IMR-90 (cell line): ENCODE results near the gene GPR132. TPM values are rescaled to one million over a fixed set of nuclear protein-coding genes. Genes with fewer than 3 reads are reported as not detected.

ENCODE experiments used
- ATAC-seq: fragments of 200-7000 bp; cut with Tn5 transposase; 2 replicates; pipeline ENCODE4 v1.9.1; 2020; ENCODE audit warnings: low read depth, mild to moderate bottlenecking, moderate library complexity
- BruUV-seq: library from RNA; stranded (reverse); fragments of 400-500 nt; replicated peaks from 2 replicates; lab custom pipeline; 2021; lab: Mats Ljungman, UMichigan
- CTCF ChIA-PET: fragments of 300-600 bp; formaldehyde crosslinking; extraction: SDS; loops from one replicate; lab custom pipeline; 2021; ENCODE audit warnings: antibody characterized with exemption; lab: Yijun Ruan, JAX
- POLR2A ChIA-PET: fragments of 300-600 bp; sonication (Branson Sonifier 250); formaldehyde crosslinking; loops from one replicate; lab custom pipeline; 2022; ENCODE audit warnings: antibody characterized with exemption; ENCODE audit not compliant: unreplicated experiment; lab: Charles Lee
- DNase-seq: peaks from one replicate; pipeline ENCODE4 v3.0.0; 2013
- H2AFZ ChIP-seq: replicated peaks from 2 replicates; pipeline ENCODE3; 2013; ENCODE audit warnings: low read length, mild to moderate bottlenecking; ENCODE audit not compliant: poor library complexity
- H2AK5ac ChIP-seq: 2 replicates; pipeline ENCODE4 v1.6.1; 2013; ENCODE audit warnings: low read depth, low read length, inconsistent platforms
- H2AK9ac ChIP-seq: replicated peaks from 2 replicates; pipeline ENCODE3; 2013; ENCODE audit warnings: mild to moderate bottlenecking, low read depth, low read length, moderate library complexity; ENCODE audit not compliant: poor library complexity
- H2BK120ac ChIP-seq: 2 replicates; pipeline ENCODE4 v1.6.1; 2013; ENCODE audit warnings: low read depth, low read length, inconsistent platforms
- H2BK15ac ChIP-seq: 3 replicates; pipeline ENCODE4 v1.6.1; 2013; ENCODE audit warnings: low read depth, low read length, inconsistent platforms
- H2BK20ac ChIP-seq: 2 replicates; pipeline ENCODE4 v1.6.1; 2013; ENCODE audit warnings: low read depth, mild to moderate bottlenecking, inconsistent platforms, low read length, moderate library complexity
- H2BK5ac ChIP-seq: 2 replicates; pipeline ENCODE4 v1.6.1; 2013; ENCODE audit warnings: mild to moderate bottlenecking, low read depth, low read length, inconsistent platforms; ENCODE audit not compliant: poor library complexity, severe bottlenecking
- H3K14ac ChIP-seq: replicated peaks from 2 replicates; pipeline ENCODE4 v1.6.1; 2013; ENCODE audit warnings: low read depth, low read length, inconsistent platforms
- H3K18ac ChIP-seq: 2 replicates; pipeline ENCODE4 v1.6.1; 2013; ENCODE audit warnings: low read depth, low read length, control low read depth
- H3K23ac ChIP-seq: 2 replicates; pipeline ENCODE4 v1.6.1; 2013; ENCODE audit warnings: low read depth, low read length, inconsistent platforms
- H3K27ac ChIP-seq: 2 replicates; pipeline ENCODE4 v1.5.1; 2013; ENCODE audit warnings: mild to moderate bottlenecking, control low read depth, low read length; ENCODE audit not compliant: insufficient read depth
- H3K27me3 ChIP-seq: 2 replicates; pipeline ENCODE4 v1.6.1; 2013; ENCODE audit warnings: low read length; ENCODE audit not compliant: control insufficient read depth, insufficient read depth
- H3K36me3 ChIP-seq: 2 replicates; pipeline ENCODE4 v1.6.1; 2013; ENCODE audit warnings: low read length, mixed read lengths; ENCODE audit not compliant: control insufficient read depth, insufficient read depth
- H3K4ac ChIP-seq: 2 replicates; pipeline ENCODE4 v1.6.1; 2013; ENCODE audit warnings: low read depth, low read length, inconsistent platforms
- H3K4me1 ChIP-seq: 2 replicates; pipeline ENCODE4 v1.6.1; 2013; ENCODE audit warnings: low read length, mixed read lengths; ENCODE audit not compliant: control insufficient read depth, insufficient read depth
- H3K4me2 ChIP-seq: 2 replicates; pipeline ENCODE4 v1.6.1; 2013; ENCODE audit warnings: low read depth, mild to moderate bottlenecking, control low read depth, low read length, moderate library complexity
- H3K4me3 ChIP-seq: 2 replicates; pipeline ENCODE4 v1.5.1; 2013; ENCODE audit warnings: low read depth, mild to moderate bottlenecking, control low read depth, low read length, moderate library complexity; ENCODE audit not compliant: insufficient read depth
- H3K56ac ChIP-seq: 2 replicates; pipeline ENCODE4 v1.6.1; 2013; ENCODE audit warnings: low read length, inconsistent platforms; ENCODE audit not compliant: insufficient read depth; ENCODE audit errors: extremely low read depth
- H3K79me1 ChIP-seq, 2 experiments: 2 replicates each; pipeline ENCODE4 v1.6.1; 2013; ENCODE audit warnings: low read length in 2 of 2, inconsistent platforms in 1 of 2, low read depth in 1 of 2
- H3K9ac ChIP-seq: 2 replicates; pipeline ENCODE4 v1.6.1; 2013; ENCODE audit warnings: low read depth, low read length, control low read depth
- H3K9me1 ChIP-seq: 2 replicates; pipeline ENCODE4 v1.6.1; 2013; ENCODE audit warnings: low read length, inconsistent platforms; ENCODE audit not compliant: insufficient read depth
- H3K9me3 ChIP-seq: 2 replicates; pipeline ENCODE4 v1.6.1; 2013; ENCODE audit warnings: low read length; ENCODE audit not compliant: control insufficient read depth, insufficient read depth
- H4K20me1 ChIP-seq: 2 replicates; pipeline ENCODE4 v1.6.1; 2013; ENCODE audit warnings: low read length, inconsistent platforms; ENCODE audit not compliant: insufficient read depth
- H4K5ac ChIP-seq: 2 replicates; pipeline ENCODE4 v1.6.1; 2013; ENCODE audit warnings: mild to moderate bottlenecking, low read depth, low read length, control low read depth
- H4K8ac ChIP-seq, 2 experiments: 2 replicates each; pipeline ENCODE4 v1.6.1; 2013; ENCODE audit warnings: low read depth in 2 of 2, low read length in 2 of 2, control low read depth in 1 of 2, inconsistent platforms in 1 of 2
- H4K91ac ChIP-seq: 2 replicates; pipeline ENCODE4 v1.6.1; 2013; ENCODE audit warnings: low read depth, low read length, inconsistent platforms; ENCODE audit not compliant: insufficient read depth
- ELK1 ChIP-seq: fragments of 150-350 bp; IDR thresholded peaks from 2 replicates; pipeline ENCODE4 v1.6.1; 2016; ENCODE audit warnings: low read depth, mild to moderate bottlenecking, low read length, moderate library complexity, borderline replicate concordance
- MAFK ChIP-seq: IDR thresholded peaks from 2 replicates; pipeline ENCODE4 v1.6.1; 2012; ENCODE audit warnings: low read depth, low read length, improper control_type of control experiment
- WGBS, 2 experiments: methylation state at CpG; one replicate each; pipeline versions ENCODE4 v1.1.5 to v1.1.7; 2013; ENCODE audit warnings: missing lambda C conversion rate in 2 of 2; ENCODE audit not compliant: insufficient read length in 1 of 2; ENCODE audit errors: extremely low coverage in 2 of 2; 5-methylcytosine and 5-hydroxymethylcytosine counted together
- dilution Hi-C: fragments of 300-500 bp; cut with HindIII; formaldehyde crosslinking; loops from one replicate; pipeline ENCODE4 v1.14.3; 2018; ENCODE audit warnings: low sequenced_read_pairs; ENCODE audit not compliant: unreplicated experiment
- in situ Hi-C: fragments of 300-500 bp; cut with MboI; formaldehyde crosslinking; loops from 3 replicates; pipeline ENCODE4 v1.14.3; 2019; ENCODE audit warnings: low sequenced_read_pairs, inconsistent platforms, mixed read lengths
- intact Hi-C: fragments of 100-400 bp; cut with micrococcal nuclease; formaldehyde crosslinking; loops from 2 replicates; pipeline ENCODE4 v1.10.0; 2022
- polyA plus RNA-seq, 3 experiments: library from polyadenylated mRNA; depleted of rRNA; stranded (reverse); fragments of >200 nt; gene quantifications; 2 replicates each; pipeline ENCODE4 v1.2.3, GENCODE V29; 2012; ENCODE audit warnings: low replicate concordance in 1 of 3
- total RNA-seq: library from RNA; depleted of rRNA; stranded (reverse); fragments of >200 nt; gene quantifications from 2 replicates; pipeline ENCODE4 v1.2.3, GENCODE V29; 2012

Gene GPR132
- total and polyA plus RNA-seq, 2 of the 4 experiments (the other 2 are of a cell fraction) = under 0.01 to 0.10 TPM

- no peak for TF ChIP-seq MAFK
These were observed 38.2 kb downstream of the GPR132 start (continued) for GRCh38 chr14:105026802-105027563.

- Histone ChIP-seq H3K18ac (no peak overlapping the region), H3K4me2 (no peak overlapping the region), H4K91ac (no peak overlapping the region), H2AK5ac (peak overlapping the region; percentile 56; the same call in 1 of the 2 replicates), H3K79me1 (peaks cover 10 to 16% of the 10 kb centered on the region in 2 experiments; a peak in 3 of 4 replicates), H3K27me3 (no peaks in the 10 kb centered on the region; the same call in 1 of the 2 replicates), H3K9me3 (no peaks in the 10 kb centered on the region), H2AK9ac (no peak overlapping the region), H3K4me3 (no peak overlapping the region), H3K14ac (no peak overlapping the region), H2BK5ac (peak overlapping the region; percentile 84), H2BK15ac (peak overlapping the region; percentile 81; the same call in 2 of the 3 replicates), H3K4ac (peak overlapping the region; percentile 27; the same call in 1 of the 2 replicates), H3K56ac (no peak overlapping the region), H4K8ac (peak overlapping the region in 1 of 2 experiments; percentile 42; a peak in 1 of 4 replicates), H2BK120ac (peak overlapping the region; percentile 45), H3K27ac (no peak overlapping the region), H4K5ac (no peak overlapping the region), H3K9me1 (peaks cover 10% of the 10 kb centered on the region), H2AFZ (no peak overlapping the region), H3K9ac (no peak overlapping the region), H3K23ac (no peak overlapping the region), H4K20me1 (no peaks in the 10 kb centered on the region), H3K4me1 (peaks cover 9% of the 10 kb centered on the region; the same call in 1 of the 2 replicates), H2BK20ac (peak overlapping the region; percentile 33; the same call in 1 of the 2 replicates), H3K36me3 (no peaks in the 10 kb centered on the region)
- dilution Hi-C loops (no loop called here), in situ Hi-C loops (no loop called here), intact Hi-C loops (no loop called here)
- ATAC-seq (no peak), DNase-seq (peak; percentile 70)
- 100% methylated on average over 6 of the region's 16 CpGs; no CpG with 5 or more reads in 1 of the 2 experiments for WGBS, 2 experiments
- ChIA-PET POLR2A (no interaction called here), CTCF (no interaction called here)
- no TSS peak for BruUV-seq
- TF ChIP-seq ELK1 = no peak
These were observed 39.0 kb downstream of the GPR132 start for GRCh38 chr14:105026033-105026785.
